Thyroid gland (tissue), 4 donors: ENCODE results near the gene TRAF7. TPM values are rescaled to one million over a fixed set of nuclear protein-coding genes. Genes with fewer than 3 reads are reported as not detected.
A peak's percentile ranks its signal among the peaks of the same experiment; 100 is the strongest.

Experiments used
- DNase-seq, 2 donors: peaks; one replicate each; pipeline ENCODE4 v3.0.0-alpha.2; 2019
- H3K27ac ChIP-seq, 3 donors: fragments of 200-600 bp; sonication (generic); 1 replicate in 2 of 3; 2 replicates in 1 of 3; pipeline ENCODE4 v1.5.1; 2016 to 2019; ENCODE audit warnings: mild to moderate bottlenecking in 1 of 3, moderate library complexity in 1 of 3
- H3K27me3 ChIP-seq: fragments of 200-600 bp; sonication (generic); one replicate; pipeline ENCODE4 v1.5.1; 2019
- H3K36me3 ChIP-seq, 2 donors: fragments of 200-600 bp; sonication (generic); one replicate each; pipeline ENCODE4 v1.5.1; 2016 to 2019
- H3K4me1 ChIP-seq, 2 donors: fragments of 200-600 bp; sonication (generic); one replicate each; pipeline ENCODE4 v1.5.1; 2017 to 2019
- H3K4me3 ChIP-seq, 3 donors: fragments of 200-600 bp; sonication (generic); replicated peaks in 1 of 3; 1 replicate in 2 of 3; 2 replicates in 1 of 3; pipeline ENCODE4 v1.5.1; 2016; ENCODE audit warnings: mild to moderate bottlenecking in 1 of 3
- H3K9me3 ChIP-seq: fragments of 200-600 bp; sonication (generic); one replicate; pipeline ENCODE4 v1.5.1; 2017
- CTCF ChIP-seq, 6 experiments: fragments of 200-600 bp in 3 of 6; fragments of 450-650 bp in 3 of 6; sonication (generic) in 3 of 6; IDR thresholded peaks; one replicate each; pipeline ENCODE4 v1.5.1; 2016 to 2019; ENCODE audit warnings: antibody characterized with exemption in 6 of 6, mild to moderate bottlenecking in 2 of 6, inconsistent platforms in 1 of 6, moderate library complexity in 1 of 6
- POLR2A ChIP-seq, 2 donors: fragments of 450-650 bp; IDR thresholded peaks; one replicate each; pipeline ENCODE4 v1.6.1; 2017; ENCODE audit warnings: antibody characterized with exemption in 2 of 2, mild to moderate bottlenecking in 2 of 2, moderate library complexity in 1 of 2
- WGBS, 2 donors: methylation state at CpG; one replicate each; pipeline ENCODE4 v1.1.5; 2017; 5-methylcytosine and 5-hydroxymethylcytosine counted together
- intact Hi-C: fragments of 100-400 bp; cut with DNase I; formaldehyde crosslinking; loops from one replicate; pipeline ENCODE4 v1.15.1; 2023
- total RNA-seq, 4 donors: library from RNA; depleted of rRNA; stranded (reverse); fragments of >200 nt; gene quantifications; one replicate each; pipeline ENCODE4 v1.2.3, GENCODE V29; 2016

TRAF7 gene
- total RNA-seq, 4 donors from 2014 or later = 27.7 to 51.9 (median 41.5) TPM

GRCh38 chr16:2152695-2153506, 2.7 kb upstream of the TRAF7 start:
- intact Hi-C loops = loop anchor here (5.0 kb wide), 1 partner anchor 131 kb away; no protein-coding TSS in a partner anchor
- H3K27ac ChIP-seq = peak overlapping the region; percentile 26 to 77 (median 57)
- peak; percentile 41 to 54 for DNase-seq
- H3K27me3 ChIP-seq = no peaks in the 10 kb centered on the region
- H3K36me3 ChIP-seq = no peaks in the 10 kb centered on the region
- H3K4me3 ChIP-seq = peak overlapping the region in 2 of 3 donors; percentile 23 to 77
- H3K9me3 ChIP-seq = no peaks in the 10 kb centered on the region
- no peak for TF ChIP-seq CTCF (IDR thresholded peaks at IDR 0.05)
- H3K4me1 ChIP-seq = peaks cover 41 to 60% of the 10 kb centered on the region in 2 donors
- 35 to 37% methylated on average over 21 to 23 of the region's 25 CpGs for WGBS, 2 donors

GRCh38 chr16:2154533-2155090, 970 bp upstream of the TRAF7 start:
- H3K4me1 ChIP-seq = peaks cover 32 to 60% of the 10 kb centered on the region in 2 donors
- TF ChIP-seq CTCF (IDR thresholded peaks at IDR 0.05) = no peak
- TF ChIP-seq POLR2A (IDR thresholded peaks at IDR 0.05) = no peak
- 6 to 7% methylated on average over 23 of the region's 23 CpGs for WGBS, 2 donors

GRCh38 chr16:2155977-2156848, 631 bp downstream of the TRAF7 start:
- Histone ChIP-seq H3K27me3 (no peaks in the 10 kb centered on the region), H3K4me1 (peaks cover 36 to 67% of the 10 kb centered on the region in 2 donors), H3K36me3 (no peaks in the 10 kb centered on the region), H3K9me3 (no peaks in the 10 kb centered on the region), H3K27ac (peak overlapping the region; percentile 39 to 73 (median 49)), H3K4me3 (peak overlapping the region in 2 of 3 donors; percentile 69 to 83)
- intact Hi-C loops = no loop called here
- DNase-seq = peak; percentile 17 to 21
- WGBS, 2 donors = 7 to 9% methylated on average over 41 to 47 of the region's 47 CpGs
- no peak for TF ChIP-seq POLR2A (IDR thresholded peaks at IDR 0.05)
- TF ChIP-seq CTCF (IDR thresholded peaks at IDR 0.05) = no peak

More at GRCh38 chr16:2154533-2155090, 970 bp upstream of the TRAF7 start:
- intact Hi-C loops = loop anchor here (5.0 kb wide), 1 partner anchor 132 kb away; no protein-coding TSS in a partner anchor
- Histone ChIP-seq H3K9me3 (no peaks in the 10 kb centered on the region), H3K27me3 (no peaks in the 10 kb centered on the region), H3K36me3 (no peaks in the 10 kb centered on the region), H3K27ac (peak overlapping the region; percentile 19 to 75 (median 50)), H3K4me3 (peak overlapping the region; percentile 63 to 78 (median 77))
- DNase-seq = no peak

GRCh38 chr16:2156849-2157224, 1.3 kb downstream of the TRAF7 start:
- peak overlapping the region in 1 of 3 donors; percentile 83 for H3K4me3 ChIP-seq
- DNase-seq = no peak
- TF ChIP-seq CTCF (IDR thresholded peaks at IDR 0.05) = no peak
- no peak for TF ChIP-seq POLR2A (IDR thresholded peaks at IDR 0.05)
- H3K9me3 ChIP-seq = no peaks in the 10 kb centered on the region
- no peaks in the 10 kb centered on the region for H3K27me3 ChIP-seq
- H3K27ac ChIP-seq = no peak overlapping the region
- WGBS, 2 donors = 65 to 70% methylated on average over 5 of the region's 5 CpGs
- intact Hi-C loops = no loop called here
- H3K4me1 ChIP-seq = peaks cover 36 to 66% of the 10 kb centered on the region in 2 donors
- H3K36me3 ChIP-seq = no peaks in the 10 kb centered on the region
